Naive thymus-derived CD4-positive, alpha-beta T cell (primary cell): Measurements from ENCODE around the gene ACE. TPM values are rescaled to one million over a fixed set of nuclear protein-coding genes. Genes with fewer than 3 reads are reported as not detected.
A peak's percentile ranks its signal among the peaks of the same experiment; 100 is the strongest.

Source experiments
- ATAC-seq: fragments of 150-1000 bp; cut with Tn5 transposase; 2 replicates; pipeline ENCODE4 v1.10.0; 2021; ENCODE audit warnings: mild to moderate bottlenecking, moderate library complexity
- CTCF ChIA-PET: fragments of 350-600 bp; sonication (Branson Sonifier 250); formaldehyde crosslinking; loops from one replicate; lab custom pipeline; 2021; ENCODE audit warnings: antibody characterized with exemption; lab: Charles Lee
- POLR2A ChIA-PET: fragments of 350-600 bp; sonication (Branson Sonifier 250); formaldehyde crosslinking; loops from one replicate; lab custom pipeline; 2021; ENCODE audit warnings: antibody characterized with exemption, inconsistent platforms; lab: Charles Lee
- DNase-seq, 9 donors: peaks; one replicate each; pipeline versions ENCODE4 v3.0.0 to v3.0.0-alpha.2; 2020 to 2022; ENCODE audit warnings: mixed read lengths in 1 of 9
- H3K27ac ChIP-seq: one replicate; pipeline ENCODE4 v1.7.0; 2013; ENCODE audit warnings: mild to moderate bottlenecking, low read depth, low read length, moderate library complexity
- H3K27me3 ChIP-seq, 2 donors: one replicate each; pipeline ENCODE4 v1.7.0; 2013; ENCODE audit warnings: low read length in 2 of 2, mild to moderate bottlenecking in 2 of 2, moderate library complexity in 2 of 2; ENCODE audit not compliant: control insufficient read depth in 2 of 2, insufficient read depth in 2 of 2
- H3K36me3 ChIP-seq, 3 experiments: 1 replicate in 2 of 3; 2 replicates in 1 of 3; pipeline ENCODE4 v1.7.0; 2013; ENCODE audit warnings: low read length in 3 of 3, mild to moderate bottlenecking in 3 of 3, moderate library complexity in 1 of 3; ENCODE audit not compliant: insufficient read depth in 3 of 3, control insufficient read depth in 2 of 3
- H3K4me1 ChIP-seq, 2 donors: one replicate each; pipeline ENCODE4 v1.7.0; 2013; ENCODE audit warnings: low read length in 2 of 2, mild to moderate bottlenecking in 2 of 2, moderate library complexity in 1 of 2; ENCODE audit not compliant: control insufficient read depth in 2 of 2, insufficient read depth in 2 of 2
- H3K4me3 ChIP-seq: 2 replicates; pipeline ENCODE4 v1.7.0; 2013; ENCODE audit warnings: mild to moderate bottlenecking, low read length
- H3K9me3 ChIP-seq, 3 experiments: 1 replicate in 2 of 3; 2 replicates in 1 of 3; pipeline ENCODE4 v1.7.0; 2013; ENCODE audit warnings: low read length in 3 of 3; ENCODE audit not compliant: control insufficient read depth in 2 of 3
- H3K27ac Mint-ChIP-seq, 9 donors: one replicate each; pipeline ENCODE4 v1.8.0; 2020 to 2022; ENCODE audit warnings: mixed read lengths in 9 of 9, mild to moderate bottlenecking in 8 of 9, moderate library complexity in 5 of 9, inconsistent platforms in 2 of 9
- H3K27me3 Mint-ChIP-seq, 5 donors: one replicate each; pipeline ENCODE4 v1.8.0; 2021 to 2022; ENCODE audit warnings: mixed read lengths in 5 of 5, mild to moderate bottlenecking in 1 of 5
- H3K36me3 Mint-ChIP-seq, 5 donors: one replicate each; pipeline ENCODE4 v1.8.0; 2020 to 2022; ENCODE audit warnings: mixed read lengths in 5 of 5, mild to moderate bottlenecking in 3 of 5, inconsistent platforms in 1 of 5
- H3K4me1 Mint-ChIP-seq, 7 donors: one replicate each; pipeline ENCODE4 v1.8.0; 2020 to 2022; ENCODE audit warnings: mixed read lengths in 7 of 7, mild to moderate bottlenecking in 3 of 7, inconsistent platforms in 1 of 7
- H3K4me3 Mint-ChIP-seq, 10 donors: one replicate each; pipeline ENCODE4 v1.8.0; 2020 to 2022; ENCODE audit warnings: mild to moderate bottlenecking in 10 of 10, mixed read lengths in 10 of 10, moderate library complexity in 6 of 10, inconsistent platforms in 2 of 10
- H3K9me3 Mint-ChIP-seq, 11 donors: one replicate each; pipeline ENCODE4 v1.8.0; 2020 to 2022; ENCODE audit warnings: mixed read lengths in 11 of 11, mild to moderate bottlenecking in 4 of 11, inconsistent platforms in 1 of 11, moderate library complexity in 1 of 11
- intact Hi-C, 2 donors: fragments of 100-400 bp; cut with micrococcal nuclease; formaldehyde crosslinking; loops; one replicate each; pipeline ENCODE4 v1.15.1; 2023
- polyA plus RNA-seq, 2 donors: library from polyadenylated mRNA; unstranded; fragments of 300-500 nt; fragmentation: Illumina TruSeq; gene quantifications; one replicate each; pipeline ENCODE4 v1.2.3, GENCODE V29; 2021
- total RNA-seq, 6 experiments: library from RNA in 5 of 6; stranded (reverse) in 5 of 6; gene quantifications; 1 replicate in 5 of 6; 2 replicates in 1 of 6; pipeline ENCODE4 v1.2.3 and lab custom pipeline; 2021 to 2026

Gene ACE
- total and polyA plus RNA-seq, 7 experiments from 2014 or later, result 0.73 to 14.4 (median 2.3) TPM; not detected in 2

- ChIA-PET POLR2A (no interaction called here), CTCF (no interaction called here)
- no peak overlapping the region for H3K27ac ChIP-seq
- Mint-ChIP-seq H3K9me3 (no peaks in the 10 kb centered on the region), H3K27ac (no peak overlapping the region), H3K4me3 (no peak overlapping the region), H3K36me3 (no peaks in the 10 kb centered on the region), H3K4me1 (peaks cover 0 to 5% (median 4%) of the 10 kb centered on the region in 7 donors), H3K27me3 (peaks cover 20 to 30% (median 21%) of the 10 kb centered on the region in 5 donors)
- no peaks in the 10 kb centered on the region for H3K9me3 ChIP-seq
- DNase-seq (no peak), ATAC-seq (no peak)
- intact Hi-C loops, result no loop called here
- H3K4me1 ChIP-seq, result no peaks in the 10 kb centered on the region
- H3K4me3 ChIP-seq, result no peak overlapping the region
- H3K36me3 ChIP-seq, result no peaks in the 10 kb centered on the region
- H3K27me3 ChIP-seq, result peaks cover 0 to 3% of the 10 kb centered on the region in 2 donors
These were observed 57.3 kb downstream of the ACE start for GRCh38 chr17:63534078-63534570.

GRCh38 chr17:63534816-63535455 lies 58.1 kb downstream of the ACE start:
- no peak overlapping the region for H3K4me3 Mint-ChIP-seq
- intact Hi-C loops, result no loop called here

GRCh38 chr17:63535640-63536039 lies 58.8 kb downstream of the ACE start:
- H3K4me1 ChIP-seq, result no peaks in the 10 kb centered on the region
- peaks cover 0 to 5% (median 0%) of the 10 kb centered on the region in 5 donors for H3K36me3 Mint-ChIP-seq
- DNase-seq (no peak), ATAC-seq (no peak)
- intact Hi-C loops, result no loop called here
- ChIA-PET POLR2A (no interaction called here), CTCF (no interaction called here)
- H3K36me3 ChIP-seq, result no peaks in the 10 kb centered on the region
- H3K4me3 Mint-ChIP-seq, result no peak overlapping the region
- no peak overlapping the region for H3K4me3 ChIP-seq
- H3K9me3 ChIP-seq, result no peaks in the 10 kb centered on the region
- H3K27me3 Mint-ChIP-seq, result peaks cover 31 to 39% (median 33%) of the 10 kb centered on the region in 5 donors
- no peak overlapping the region for H3K27ac Mint-ChIP-seq
- H3K9me3 Mint-ChIP-seq, result peaks cover 0 to 1% (median 0%) of the 10 kb centered on the region in 11 donors
- H3K27me3 ChIP-seq, result peaks cover 0 to 3% of the 10 kb centered on the region in 2 donors
- H3K4me1 Mint-ChIP-seq, result peaks cover 0 to 9% (median 5%) of the 10 kb centered on the region in 7 donors
- no peak overlapping the region for H3K27ac ChIP-seq

More at GRCh38 chr17:63534816-63535455, 58.1 kb downstream of the ACE start:
- ATAC-seq, result no peak
- no peak overlapping the region for H3K27ac ChIP-seq
- H3K27me3 ChIP-seq, result peaks cover 0 to 3% of the 10 kb centered on the region in 2 donors
- no peaks in the 10 kb centered on the region for H3K4me1 ChIP-seq
- H3K9me3 Mint-ChIP-seq, result peaks cover 0 to 1% (median 0%) of the 10 kb centered on the region in 11 donors
- H3K9me3 ChIP-seq, result no peaks in the 10 kb centered on the region
- H3K36me3 Mint-ChIP-seq, result peaks cover 0 to 5% (median 0%) of the 10 kb centered on the region in 5 donors
- no peak overlapping the region for H3K4me3 ChIP-seq
- H3K4me1 Mint-ChIP-seq, result peaks cover 0 to 9% (median 5%) of the 10 kb centered on the region in 7 donors
- no peak for DNase-seq
- POLR2A ChIA-PET, result no interaction called here
- CTCF ChIA-PET, result no interaction called here
- no peak overlapping the region for H3K27ac Mint-ChIP-seq
- H3K36me3 ChIP-seq, result no peaks in the 10 kb centered on the region
- peaks cover 28 to 38% (median 29%) of the 10 kb centered on the region in 5 donors for H3K27me3 Mint-ChIP-seq

GRCh38 chr17:63537001-63537400 lies 60.1 kb downstream of the ACE start:
- peaks cover 36 to 39% (median 37%) of the 10 kb centered on the region in 5 donors for H3K27me3 Mint-ChIP-seq
- peak overlapping the region in 3 of 10 donors; percentile 28 to 57 (median 41) for H3K4me3 Mint-ChIP-seq
- H3K9me3 Mint-ChIP-seq, result peaks cover 0 to 1% (median 0%) of the 10 kb centered on the region in 11 donors
- peaks cover 0 to 9% (median 8%) of the 10 kb centered on the region in 7 donors for H3K4me1 Mint-ChIP-seq
- peaks cover 0 to 3% of the 10 kb centered on the region in 2 donors for H3K27me3 ChIP-seq
- no peak overlapping the region for H3K27ac Mint-ChIP-seq
- ATAC-seq (no peak), DNase-seq (no peak)
- H3K36me3 ChIP-seq, result no peaks in the 10 kb centered on the region
- POLR2A ChIA-PET, result no interaction called here
- H3K9me3 ChIP-seq, result no peaks in the 10 kb centered on the region
- no peaks in the 10 kb centered on the region for H3K4me1 ChIP-seq
- intact Hi-C loops, result no loop called here
- CTCF ChIA-PET, result no interaction called here
- H3K4me3 ChIP-seq, result no peak overlapping the region
- H3K27ac ChIP-seq, result no peak overlapping the region
- H3K36me3 Mint-ChIP-seq, result peaks cover 0 to 5% (median 0%) of the 10 kb centered on the region in 5 donors

GRCh38 chr17:63537991-63538692 lies 61.3 kb downstream of the ACE start:
- Mint-ChIP-seq H3K27me3 (peaks cover 36 to 39% (median 37%) of the 10 kb centered on the region in 5 donors), H3K27ac (no peak overlapping the region), H3K4me1 (peaks cover 0 to 9% (median 8%) of the 10 kb centered on the region in 7 donors), H3K4me3 (peak overlapping the region in 8 of 10 donors; percentile 12 to 62 (median 36)), H3K36me3 (peaks cover 0 to 5% (median 0%) of the 10 kb centered on the region in 5 donors), H3K9me3 (peaks cover 0 to 1% (median 0%) of the 10 kb centered on the region in 11 donors)
- H3K27ac ChIP-seq, result no peak overlapping the region
- peaks cover 0 to 3% of the 10 kb centered on the region in 2 donors for H3K27me3 ChIP-seq
- H3K36me3 ChIP-seq, result no peaks in the 10 kb centered on the region
- H3K4me3 ChIP-seq, result no peak overlapping the region
- no peaks in the 10 kb centered on the region for H3K4me1 ChIP-seq
- no peaks in the 10 kb centered on the region for H3K9me3 ChIP-seq
- CTCF ChIA-PET, result no interaction called here
- POLR2A ChIA-PET, result no interaction called here
- DNase-seq, result no peak
- ATAC-seq, result no peak
- intact Hi-C loops, result no loop called here

GRCh38 chr17:63538693-63539595 lies 62.1 kb downstream of the ACE start:
- peaks cover 0 to 9% (median 8%) of the 10 kb centered on the region in 7 donors for H3K4me1 Mint-ChIP-seq
- H3K36me3 ChIP-seq, result no peaks in the 10 kb centered on the region
- H3K27me3 ChIP-seq, result peaks cover 0 to 3% of the 10 kb centered on the region in 2 donors
- peaks cover 0 to 5% (median 0%) of the 10 kb centered on the region in 5 donors for H3K36me3 Mint-ChIP-seq
- H3K9me3 Mint-ChIP-seq, result peaks cover 0 to 1% (median 0%) of the 10 kb centered on the region in 11 donors
- H3K4me3 Mint-ChIP-seq, result peak overlapping the region in 8 of 10 donors; percentile 12 to 62 (median 36)
- H3K4me3 ChIP-seq, result no peak overlapping the region
- intact Hi-C loops, result no loop called here
- no peak overlapping the region for H3K27ac Mint-ChIP-seq
- ATAC-seq (no peak), DNase-seq (no peak)
- no peaks in the 10 kb centered on the region for H3K9me3 ChIP-seq
- no peaks in the 10 kb centered on the region for H3K4me1 ChIP-seq
- H3K27me3 Mint-ChIP-seq, result peaks cover 36 to 39% (median 37%) of the 10 kb centered on the region in 5 donors
- ChIA-PET POLR2A (no interaction called here), CTCF (no interaction called here)
- H3K27ac ChIP-seq, result no peak overlapping the region
